Epithelial cell of esophagus (primary cell): Measurements from ENCODE around the gene EPHB2.

Source experiments
- DNase-seq: peaks from one replicate; pipeline ENCODE4 v3.0.0; 2010; ENCODE audit warnings: low read depth
- H3K4me3 ChIP-seq: 2 replicates; pipeline ENCODE4 v1.5.1; 2011; ENCODE audit warnings: mild to moderate bottlenecking, low read length, control low read depth
- TF ChIP-seq, protein P1 (sequence below): IDR thresholded peaks from 2 replicates; pipeline ENCODE4 v1.5.1; 2011; ENCODE audit warnings: low read depth, mild to moderate bottlenecking, low read length, control low read depth, inconsistent platforms; ENCODE audit not compliant: insufficient read depth; ENCODE audit errors: missing control alignments

EPHB2 gene

GRCh38 chr1:22776035-22776613, 65.5 kb downstream of the EPHB2 start:
- TF ChIP-seq, protein P1, sequence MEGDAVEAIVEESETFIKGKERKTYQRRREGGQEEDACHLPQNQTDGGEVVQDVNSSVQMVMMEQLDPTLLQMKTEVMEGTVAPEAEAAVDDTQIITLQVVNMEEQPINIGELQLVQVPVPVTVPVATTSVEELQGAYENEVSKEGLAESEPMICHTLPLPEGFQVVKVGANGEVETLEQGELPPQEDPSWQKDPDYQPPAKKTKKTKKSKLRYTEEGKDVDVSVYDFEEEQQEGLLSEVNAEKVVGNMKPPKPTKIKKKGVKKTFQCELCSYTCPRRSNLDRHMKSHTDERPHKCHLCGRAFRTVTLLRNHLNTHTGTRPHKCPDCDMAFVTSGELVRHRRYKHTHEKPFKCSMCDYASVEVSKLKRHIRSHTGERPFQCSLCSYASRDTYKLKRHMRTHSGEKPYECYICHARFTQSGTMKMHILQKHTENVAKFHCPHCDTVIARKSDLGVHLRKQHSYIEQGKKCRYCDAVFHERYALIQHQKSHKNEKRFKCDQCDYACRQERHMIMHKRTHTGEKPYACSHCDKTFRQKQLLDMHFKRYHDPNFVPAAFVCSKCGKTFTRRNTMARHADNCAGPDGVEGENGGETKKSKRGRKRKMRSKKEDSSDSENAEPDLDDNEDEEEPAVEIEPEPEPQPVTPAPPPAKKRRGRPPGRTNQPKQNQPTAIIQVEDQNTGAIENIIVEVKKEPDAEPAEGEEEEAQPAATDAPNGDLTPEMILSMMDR = no peak
- no peak overlapping the region for H3K4me3 ChIP-seq
- DNase-seq = no peak

DNA sequence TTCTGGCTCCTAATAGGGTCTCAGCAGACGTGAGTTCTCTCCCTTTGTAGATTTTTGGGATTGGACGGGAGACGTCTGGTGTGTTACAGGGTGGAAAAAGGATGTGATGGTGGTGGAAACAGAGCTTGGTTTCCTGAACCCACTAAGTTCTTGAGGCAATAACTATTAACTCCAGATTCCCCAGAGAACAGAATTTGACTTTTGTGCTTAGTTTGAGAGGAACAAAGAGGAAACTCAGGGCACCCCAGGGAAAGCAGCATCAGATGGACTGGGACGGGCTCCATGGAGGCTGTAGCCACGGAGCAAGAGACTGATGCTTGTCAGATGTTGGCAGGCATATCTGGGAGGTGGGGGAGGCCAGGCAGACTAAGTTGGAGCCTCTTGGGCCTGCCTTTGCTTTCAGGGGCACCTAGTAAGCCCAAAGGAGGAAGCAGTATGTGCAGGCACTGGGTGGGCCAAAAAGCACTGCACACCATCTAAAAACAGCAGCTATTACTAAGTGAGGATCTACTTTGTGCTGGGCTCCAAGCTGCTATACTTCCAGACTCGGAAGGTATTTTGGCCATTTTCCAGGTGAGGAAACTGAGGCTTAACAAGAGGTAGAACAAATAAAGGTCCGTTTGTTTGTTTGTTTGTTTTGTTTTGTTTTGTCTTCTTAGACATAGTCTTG, 66.9 kb downstream of the EPHB2 start:
- TF ChIP-seq, protein P1 = no peak
- DNase-seq = no peak
- no peak overlapping the region for H3K4me3 ChIP-seq

DNA sequence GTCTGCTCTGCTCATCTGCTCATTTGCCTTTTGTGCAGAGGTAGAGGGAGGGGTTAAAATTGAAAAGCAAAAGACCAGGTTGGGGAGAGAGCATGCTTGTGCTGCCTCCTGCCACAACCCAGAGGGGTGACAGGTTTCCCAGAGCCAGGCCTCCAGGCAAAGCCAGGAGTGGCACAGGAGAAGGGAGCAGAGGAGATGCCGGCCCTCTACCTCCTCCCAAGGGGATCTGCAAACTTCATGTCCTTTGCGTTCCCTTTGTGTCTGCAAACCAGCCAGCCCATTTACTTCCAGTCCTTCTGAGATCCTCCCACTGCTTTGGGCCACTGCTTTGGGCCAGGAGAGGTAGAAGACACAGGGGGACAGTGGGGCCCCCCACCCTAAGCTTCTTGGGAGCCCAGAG, 67.8 kb downstream of the EPHB2 start:
- TF ChIP-seq, protein P1 = no peak
- DNase-seq = no peak
- H3K4me3 ChIP-seq = no peak overlapping the region

DNA sequence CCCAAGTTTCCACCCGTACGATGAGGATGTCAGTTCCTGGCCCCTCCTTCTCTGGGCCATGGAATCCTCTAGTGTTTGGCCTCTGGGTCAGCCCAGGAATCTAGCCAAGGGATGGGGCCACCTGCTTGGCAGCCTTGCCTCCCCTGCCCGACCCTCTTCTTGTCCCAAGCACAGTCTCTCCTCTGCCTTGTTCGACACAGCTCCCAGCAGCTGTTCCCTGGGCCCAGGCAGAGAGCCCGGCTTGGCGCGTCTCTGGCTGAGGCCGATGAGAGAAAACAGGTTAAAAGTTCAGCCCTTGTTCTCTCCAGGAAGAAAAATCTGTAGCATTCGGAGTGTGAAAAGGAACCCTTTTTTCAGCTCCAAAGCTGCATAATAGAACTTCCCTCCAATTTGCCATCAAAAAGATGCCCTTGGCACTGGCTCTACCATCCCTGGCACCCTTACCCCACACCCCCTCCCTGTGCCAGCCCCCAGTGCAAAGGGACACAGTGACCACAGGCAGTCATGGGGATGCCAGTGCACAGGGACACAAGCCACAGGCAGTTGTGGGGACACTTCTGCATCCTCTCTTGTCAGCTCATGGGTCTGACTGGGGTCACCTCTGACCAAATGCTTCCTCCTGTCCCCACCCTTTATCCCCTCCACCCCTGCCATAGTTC, 68.4 kb downstream of the EPHB2 start:
- no peak for DNase-seq
- TF ChIP-seq, protein P1 = no peak

DNA sequence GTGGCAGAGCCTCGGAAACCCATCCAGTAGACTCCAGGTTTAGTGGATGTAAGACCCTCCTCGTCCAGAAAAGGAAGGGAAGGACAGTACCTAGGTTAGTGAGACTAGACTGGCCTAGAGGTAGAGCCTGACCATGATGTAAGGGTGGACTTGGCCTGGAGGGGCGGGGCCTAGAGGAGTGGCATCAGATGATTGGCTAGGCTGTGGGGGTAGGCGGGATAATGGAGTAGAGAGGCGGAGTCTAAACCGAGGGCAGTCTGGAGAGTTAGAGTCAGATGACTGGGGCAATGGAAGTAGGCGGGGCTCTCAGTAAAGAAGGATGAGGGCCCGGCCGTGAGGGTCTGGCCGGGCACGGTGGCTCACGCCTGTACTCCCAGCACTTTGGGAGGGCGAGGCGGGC, 70.1 kb downstream of the EPHB2 start:
- H3K4me3 ChIP-seq = no peak overlapping the region
- TF ChIP-seq, protein P1 = no peak
- peak; percentile 21 for DNase-seq

More for the DNA sequence above, 68.4 kb downstream of the EPHB2 start:
- no peak overlapping the region for H3K4me3 ChIP-seq

DNA sequence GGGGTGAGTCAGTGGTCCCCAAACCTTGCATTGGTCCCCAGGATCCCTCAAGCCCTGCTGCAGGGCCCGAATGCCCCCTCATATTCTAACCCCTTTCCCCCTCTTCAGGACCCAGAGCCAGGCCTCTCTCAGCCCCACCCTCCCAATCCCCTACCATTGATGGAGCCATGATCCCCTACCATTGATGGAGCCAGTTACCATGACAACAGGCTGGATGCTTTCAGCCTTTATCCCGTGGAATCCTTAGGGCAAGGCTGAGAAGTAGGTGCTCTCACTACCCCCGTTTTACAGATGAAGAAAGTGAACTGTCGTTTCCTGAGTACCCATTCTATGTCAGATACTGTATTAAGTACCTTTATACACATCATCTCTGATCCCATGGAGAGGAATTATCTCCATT, 70.8 kb downstream of the EPHB2 start:
- H3K4me3 ChIP-seq = no peak overlapping the region
- DNase-seq = no peak
- TF ChIP-seq, protein P1 = no peak
